GM18505 (cell line): ENCODE data around the gene RLIM.
A peak's percentile ranks its signal among the peaks of the same experiment; 100 is the strongest.

Source experiments
- ATAC-seq: cut with Tn5 transposase; IDR thresholded peaks from one replicate; pipeline ENCODE4 v1.9.1; 2021; ENCODE audit not compliant: unreplicated experiment
- POLR2A ChIP-seq: IDR thresholded peaks from 4 replicates; pipeline ENCODE4 v1.6.1; 2011; ENCODE audit warnings: borderline replicate concordance; ENCODE audit not compliant: insufficient read depth, insufficient read length; ENCODE audit errors: extremely low read depth

Gene RLIM

GRCh38 chrX:74578137-74578536, 36.3 kb downstream of the RLIM start:
- ATAC-seq: no peak
- no peak for TF ChIP-seq POLR2A

- no peak for ATAC-seq
- no peak for TF ChIP-seq POLR2A
Observed at GRCh38 chrX:74557378-74557777, 57.0 kb downstream of the RLIM start.

- ATAC-seq: no peak
- TF ChIP-seq POLR2A: no peak
Observed at GRCh38 chrX:74551934-74552333, 62.5 kb downstream of the RLIM start.

GRCh38 chrX:74550295-74550802, 64.1 kb downstream of the RLIM start:
- ATAC-seq: peak; percentile 84
- no peak for TF ChIP-seq POLR2A

GRCh38 chrX:74546984-74547383, 67.4 kb downstream of the RLIM start:
- ATAC-seq: no peak
- TF ChIP-seq POLR2A: no peak

GRCh38 chrX:74545880-74546523, 68.4 kb downstream of the RLIM start:
- TF ChIP-seq POLR2A: no peak

GRCh38 chrX:74540635-74541249, 73.7 kb downstream of the RLIM start:
- no peak for ATAC-seq
- TF ChIP-seq POLR2A: no peak

More at GRCh38 chrX:74545880-74546523, 68.4 kb downstream of the RLIM start:
- no peak for ATAC-seq

- TF ChIP-seq POLR2A: no peak
- ATAC-seq: peak; percentile 19
Observed at GRCh38 chrX:74536832-74537371, 77.5 kb downstream of the RLIM start.

GRCh38 chrX:74536152-74536831, 78.1 kb downstream of the RLIM start:
- peak; percentile 46 for ATAC-seq

GRCh38 chrX:74535408-74536151, 78.8 kb downstream of the RLIM start:
- TF ChIP-seq POLR2A: no peak
- ATAC-seq: peak; percentile 31

More at GRCh38 chrX:74536152-74536831, 78.1 kb downstream of the RLIM start:
- TF ChIP-seq POLR2A: no peak
